Naive thymus-derived CD4-positive, alpha-beta T cell (primary cell): ENCODE data around the gene PSD2. TPM values are rescaled to one million over a fixed set of nuclear protein-coding genes. Genes with fewer than 3 reads are reported as not detected.

Experiments used
- ATAC-seq: fragments of 150-1000 bp; cut with Tn5 transposase; 2 replicates; pipeline ENCODE4 v1.10.0; 2021; ENCODE audit warnings: mild to moderate bottlenecking, moderate library complexity
- CTCF ChIA-PET: fragments of 350-600 bp; sonication (Branson Sonifier 250); formaldehyde crosslinking; loops from one replicate; lab custom pipeline; 2021; ENCODE audit warnings: antibody characterized with exemption; lab: Charles Lee
- POLR2A ChIA-PET: fragments of 350-600 bp; sonication (Branson Sonifier 250); formaldehyde crosslinking; loops from one replicate; lab custom pipeline; 2021; ENCODE audit warnings: antibody characterized with exemption, inconsistent platforms; lab: Charles Lee
- DNase-seq, 9 donors: peaks; one replicate each; pipeline versions ENCODE4 v3.0.0 to v3.0.0-alpha.2; 2020 to 2022; ENCODE audit warnings: mixed read lengths in 1 of 9
- H3K27ac ChIP-seq: one replicate; pipeline ENCODE4 v1.7.0; 2013; ENCODE audit warnings: mild to moderate bottlenecking, low read depth, low read length, moderate library complexity
- H3K27me3 ChIP-seq, 2 donors: one replicate each; pipeline ENCODE4 v1.7.0; 2013; ENCODE audit warnings: low read length in 2 of 2, mild to moderate bottlenecking in 2 of 2, moderate library complexity in 2 of 2; ENCODE audit not compliant: control insufficient read depth in 2 of 2, insufficient read depth in 2 of 2
- H3K36me3 ChIP-seq, 3 experiments: 1 replicate in 2 of 3; 2 replicates in 1 of 3; pipeline ENCODE4 v1.7.0; 2013; ENCODE audit warnings: low read length in 3 of 3, mild to moderate bottlenecking in 3 of 3, moderate library complexity in 1 of 3; ENCODE audit not compliant: insufficient read depth in 3 of 3, control insufficient read depth in 2 of 3
- H3K4me1 ChIP-seq, 2 donors: one replicate each; pipeline ENCODE4 v1.7.0; 2013; ENCODE audit warnings: low read length in 2 of 2, mild to moderate bottlenecking in 2 of 2, moderate library complexity in 1 of 2; ENCODE audit not compliant: control insufficient read depth in 2 of 2, insufficient read depth in 2 of 2
- H3K4me3 ChIP-seq: 2 replicates; pipeline ENCODE4 v1.7.0; 2013; ENCODE audit warnings: mild to moderate bottlenecking, low read length
- H3K9me3 ChIP-seq, 3 experiments: 1 replicate in 2 of 3; 2 replicates in 1 of 3; pipeline ENCODE4 v1.7.0; 2013; ENCODE audit warnings: low read length in 3 of 3; ENCODE audit not compliant: control insufficient read depth in 2 of 3
- H3K27ac Mint-ChIP-seq, 9 donors: one replicate each; pipeline ENCODE4 v1.8.0; 2020 to 2022; ENCODE audit warnings: mixed read lengths in 9 of 9, mild to moderate bottlenecking in 8 of 9, moderate library complexity in 5 of 9, inconsistent platforms in 2 of 9
- H3K27me3 Mint-ChIP-seq, 5 donors: one replicate each; pipeline ENCODE4 v1.8.0; 2021 to 2022; ENCODE audit warnings: mixed read lengths in 5 of 5, mild to moderate bottlenecking in 1 of 5
- H3K36me3 Mint-ChIP-seq, 5 donors: one replicate each; pipeline ENCODE4 v1.8.0; 2020 to 2022; ENCODE audit warnings: mixed read lengths in 5 of 5, mild to moderate bottlenecking in 3 of 5, inconsistent platforms in 1 of 5
- H3K4me1 Mint-ChIP-seq, 7 donors: one replicate each; pipeline ENCODE4 v1.8.0; 2020 to 2022; ENCODE audit warnings: mixed read lengths in 7 of 7, mild to moderate bottlenecking in 3 of 7, inconsistent platforms in 1 of 7
- H3K4me3 Mint-ChIP-seq, 10 donors: one replicate each; pipeline ENCODE4 v1.8.0; 2020 to 2022; ENCODE audit warnings: mild to moderate bottlenecking in 10 of 10, mixed read lengths in 10 of 10, moderate library complexity in 6 of 10, inconsistent platforms in 2 of 10
- H3K9me3 Mint-ChIP-seq, 11 donors: one replicate each; pipeline ENCODE4 v1.8.0; 2020 to 2022; ENCODE audit warnings: mixed read lengths in 11 of 11, mild to moderate bottlenecking in 4 of 11, inconsistent platforms in 1 of 11, moderate library complexity in 1 of 11
- intact Hi-C, 2 donors: fragments of 100-400 bp; cut with micrococcal nuclease; formaldehyde crosslinking; loops; one replicate each; pipeline ENCODE4 v1.15.1; 2023
- polyA plus RNA-seq, 2 donors: library from polyadenylated mRNA; unstranded; fragments of 300-500 nt; fragmentation: Illumina TruSeq; gene quantifications; one replicate each; pipeline ENCODE4 v1.2.3, GENCODE V29; 2021
- total RNA-seq, 6 experiments: library from RNA in 5 of 6; stranded (reverse) in 5 of 6; gene quantifications; 1 replicate in 5 of 6; 2 replicates in 1 of 6; pipeline ENCODE4 v1.2.3 and lab custom pipeline; 2021 to 2026

Gene PSD2
- total and polyA plus RNA-seq, 7 experiments from 2014 or later: 0.05 to 0.42 TPM; not detected in 5

DNA sequence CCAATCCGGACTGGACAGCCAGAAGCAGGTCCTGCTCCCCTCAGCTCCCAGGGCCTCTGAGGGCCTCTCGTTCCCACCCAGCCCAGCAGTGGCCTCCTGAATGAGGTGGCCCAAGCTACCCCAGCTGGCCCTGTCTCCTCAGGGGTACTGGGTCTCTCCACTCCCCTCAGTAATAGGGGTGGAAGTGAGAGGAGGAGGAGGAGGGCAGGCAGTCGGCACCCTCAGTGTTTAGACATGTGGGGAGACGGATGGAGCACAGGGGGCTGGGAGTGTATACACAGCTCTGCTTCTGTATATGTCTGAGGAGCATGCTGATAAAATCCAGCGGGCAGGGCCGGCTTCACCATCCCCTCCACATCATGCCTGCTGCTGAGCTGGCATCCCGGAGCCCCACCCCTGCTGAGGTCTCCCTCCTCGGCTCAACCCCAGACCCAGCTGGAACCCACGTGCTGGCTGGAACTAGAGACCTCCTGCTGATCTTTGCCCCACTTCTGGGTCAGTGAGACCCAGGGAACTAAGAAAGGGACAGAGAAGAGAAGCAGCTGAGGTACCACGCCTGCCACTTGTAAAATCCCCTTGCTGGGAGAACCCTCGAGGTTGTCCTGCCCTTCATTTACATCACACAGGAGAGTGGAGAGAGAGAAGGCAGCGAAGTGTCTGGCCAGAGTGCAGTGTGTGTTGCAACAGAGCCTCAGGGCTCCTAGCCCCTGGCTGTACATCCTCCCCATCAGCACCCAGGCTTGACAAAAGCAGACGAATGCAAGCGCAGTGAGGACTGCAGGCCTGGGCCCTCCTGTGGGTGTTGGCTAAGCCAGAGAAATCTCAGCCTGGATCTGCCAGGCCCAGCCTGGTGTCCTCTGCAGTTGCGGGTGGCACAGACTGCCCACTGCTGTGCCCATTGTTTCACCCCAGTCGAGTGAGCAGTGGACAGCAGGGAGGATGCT is 77.5 kb downstream of the PSD2 start:
- Histone ChIP-seq H3K27ac (no peak overlapping the region), H3K4me1 (no peaks in the 10 kb centered on the region), H3K36me3 (no peaks in the 10 kb centered on the region), H3K9me3 (no peaks in the 10 kb centered on the region), H3K27me3 (no peaks in the 10 kb centered on the region), H3K4me3 (no peak overlapping the region)
- CTCF ChIA-PET: no interaction called here
- intact Hi-C loops: no loop called here
- no peak for DNase-seq
- no peak overlapping the region for H3K4me3 Mint-ChIP-seq
- peaks cover 0 to 8% (median 0%) of the 10 kb centered on the region in 5 donors for H3K36me3 Mint-ChIP-seq
- POLR2A ChIA-PET: no interaction called here
- no peak for ATAC-seq
- H3K9me3 Mint-ChIP-seq: peaks cover 0 to 10% (median 0%) of the 10 kb centered on the region in 11 donors
- H3K27ac Mint-ChIP-seq: no peak overlapping the region
- H3K27me3 Mint-ChIP-seq: peaks cover 3 to 19% (median 13%) of the 10 kb centered on the region in 5 donors
- H3K4me1 Mint-ChIP-seq: peaks cover 0 to 5% (median 0%) of the 10 kb centered on the region in 7 donors

DNA sequence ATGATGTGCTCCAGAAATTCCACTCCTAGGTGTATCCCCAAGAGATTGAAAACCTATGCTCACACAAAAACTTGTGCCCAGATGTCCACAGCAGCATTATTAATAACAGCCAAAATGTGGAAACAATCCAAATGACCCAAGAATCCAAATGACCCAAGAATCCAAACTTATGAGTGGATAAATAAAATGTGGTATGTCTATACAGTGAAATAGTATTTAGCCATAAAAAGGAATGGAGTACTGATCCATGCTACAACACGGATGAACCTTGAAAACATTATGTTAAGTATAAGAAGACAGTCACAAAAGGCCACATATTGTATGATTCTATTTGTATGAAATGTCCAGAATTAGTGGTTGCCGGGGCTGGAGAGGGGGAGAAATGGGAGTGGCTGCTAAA is 80.3 kb downstream of the PSD2 start:
- H3K36me3 ChIP-seq: no peaks in the 10 kb centered on the region
- Mint-ChIP-seq H3K27me3 (peaks cover 3 to 16% (median 13%) of the 10 kb centered on the region in 5 donors), H3K9me3 (peaks cover 0 to 10% (median 0%) of the 10 kb centered on the region in 11 donors), H3K4me1 (peaks cover 0 to 5% (median 0%) of the 10 kb centered on the region in 7 donors), H3K4me3 (no peak overlapping the region), H3K36me3 (peaks cover 0 to 8% (median 0%) of the 10 kb centered on the region in 5 donors), H3K27ac (no peak overlapping the region)
- H3K9me3 ChIP-seq: no peaks in the 10 kb centered on the region
- ATAC-seq (no peak), DNase-seq (no peak)
- ChIA-PET POLR2A (no interaction called here), CTCF (no interaction called here)
- intact Hi-C loops: no loop called here
- no peaks in the 10 kb centered on the region for H3K4me1 ChIP-seq
- H3K27ac ChIP-seq: no peak overlapping the region
- no peaks in the 10 kb centered on the region for H3K27me3 ChIP-seq
- H3K4me3 ChIP-seq: no peak overlapping the region

DNA sequence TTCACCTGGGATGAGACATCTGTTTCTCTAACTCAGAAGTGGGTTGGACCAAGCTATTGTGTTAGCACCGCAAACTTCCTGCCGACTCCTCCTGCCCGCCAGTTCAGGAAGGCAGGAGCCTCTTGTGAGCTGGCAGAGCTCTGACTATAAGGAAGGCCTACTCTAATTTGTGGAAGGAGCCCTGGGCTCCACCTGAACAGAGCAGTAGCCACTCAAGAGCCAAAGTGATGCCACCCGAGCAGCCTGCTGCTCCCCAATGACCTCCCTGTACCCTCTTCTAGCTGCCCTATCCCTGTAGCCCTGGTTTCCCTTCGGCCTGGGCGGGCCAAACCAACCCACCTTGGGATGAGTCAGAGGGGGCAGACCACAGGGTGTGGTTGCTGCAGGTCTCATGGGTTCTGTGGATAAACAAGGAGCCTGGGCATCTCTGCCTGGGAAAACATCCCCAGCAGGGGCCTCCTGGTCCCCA is 81.6 kb downstream of the PSD2 start:
- Histone ChIP-seq H3K27ac (no peak overlapping the region), H3K9me3 (no peaks in the 10 kb centered on the region), H3K27me3 (no peaks in the 10 kb centered on the region), H3K4me1 (no peaks in the 10 kb centered on the region), H3K36me3 (no peaks in the 10 kb centered on the region), H3K4me3 (no peak overlapping the region)
- Mint-ChIP-seq H3K27ac (peak overlapping the region in 1 of 9 donors; percentile 32), H3K4me1 (peaks cover 0 to 5% (median 0%) of the 10 kb centered on the region in 7 donors), H3K9me3 (peaks cover 0 to 10% (median 0%) of the 10 kb centered on the region in 11 donors), H3K36me3 (peaks cover 0 to 8% (median 0%) of the 10 kb centered on the region in 5 donors), H3K27me3 (peaks cover 3 to 16% (median 13%) of the 10 kb centered on the region in 5 donors), H3K4me3 (no peak overlapping the region)
- CTCF ChIA-PET: no interaction called here
- ATAC-seq: no peak
- intact Hi-C loops: no loop called here
- POLR2A ChIA-PET: no interaction called here
- peak in 1 of 9 donors; percentile 7 for DNase-seq

DNA sequence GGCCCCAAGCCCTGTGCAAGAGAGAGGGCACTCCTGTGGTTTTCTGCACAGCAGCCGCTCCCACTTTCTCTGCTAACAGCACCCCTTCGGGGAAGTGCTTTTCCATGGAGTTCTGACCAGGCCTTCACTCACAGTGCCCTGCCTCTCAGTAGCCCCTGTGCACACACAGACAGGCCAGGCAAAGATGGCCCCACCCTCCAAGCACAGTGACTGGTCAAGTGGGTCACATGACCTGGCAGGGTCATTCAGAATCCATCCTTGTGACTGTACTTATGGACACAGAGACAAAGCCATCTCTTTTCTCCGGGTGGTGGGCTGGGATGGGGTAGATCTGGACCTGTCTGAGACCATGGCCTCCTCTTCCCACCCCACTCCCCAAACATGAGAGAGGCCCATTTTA is 82.5 kb downstream of the PSD2 start:
- intact Hi-C loops: no loop called here
- Mint-ChIP-seq H3K4me1 (peaks cover 0 to 5% (median 0%) of the 10 kb centered on the region in 7 donors), H3K27ac (no peak overlapping the region), H3K27me3 (peaks cover 3 to 14% (median 10%) of the 10 kb centered on the region in 5 donors), H3K9me3 (peaks cover 0 to 10% (median 0%) of the 10 kb centered on the region in 11 donors), H3K36me3 (peaks cover 0 to 8% (median 0%) of the 10 kb centered on the region in 5 donors), H3K4me3 (no peak overlapping the region)
- H3K27ac ChIP-seq: no peak overlapping the region
- POLR2A ChIA-PET: no interaction called here
- H3K36me3 ChIP-seq: no peaks in the 10 kb centered on the region
- H3K9me3 ChIP-seq: no peaks in the 10 kb centered on the region
- no peak for DNase-seq
- no peak for ATAC-seq
- H3K4me3 ChIP-seq: no peak overlapping the region
- no peaks in the 10 kb centered on the region for H3K4me1 ChIP-seq
- CTCF ChIA-PET: no interaction called here
- H3K27me3 ChIP-seq: no peaks in the 10 kb centered on the region

DNA sequence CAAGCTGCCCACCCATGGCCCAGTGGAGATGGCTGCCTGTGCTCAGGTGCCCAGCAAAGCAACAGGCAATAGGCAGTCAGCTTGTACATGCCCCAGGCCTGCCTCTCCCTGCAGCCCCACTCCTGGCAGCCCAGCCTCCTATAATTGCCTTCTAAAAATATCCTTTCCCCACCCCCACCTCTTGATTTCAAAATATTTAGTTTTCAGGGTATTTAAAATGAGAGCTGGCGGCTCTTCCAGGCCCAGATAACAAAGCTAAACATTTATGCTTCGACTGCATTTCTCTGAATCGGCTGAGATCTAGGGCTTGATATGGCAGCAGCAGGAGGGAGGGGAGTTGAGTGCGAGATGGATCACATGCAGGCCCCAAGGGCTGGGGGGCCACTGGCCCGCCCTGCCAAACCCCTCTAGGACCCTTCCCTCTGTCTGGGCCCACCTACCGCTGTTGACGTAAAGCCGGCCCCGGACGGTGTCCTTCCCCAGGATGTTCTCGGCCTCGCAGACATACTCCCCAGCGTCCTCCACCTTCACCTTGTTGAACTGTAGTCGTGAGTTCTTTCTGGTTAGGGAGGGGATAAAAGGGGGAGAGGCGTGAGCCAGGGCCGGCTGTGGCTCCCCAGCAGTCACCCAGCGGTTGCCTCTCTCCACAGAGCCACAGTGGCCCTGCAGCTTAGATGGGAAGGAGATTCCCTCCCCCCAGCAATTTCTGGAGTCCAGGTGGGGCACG is 85.0 kb downstream of the PSD2 start:
- H3K27ac ChIP-seq: no peak overlapping the region
- intact Hi-C loops: no loop called here

DNA sequence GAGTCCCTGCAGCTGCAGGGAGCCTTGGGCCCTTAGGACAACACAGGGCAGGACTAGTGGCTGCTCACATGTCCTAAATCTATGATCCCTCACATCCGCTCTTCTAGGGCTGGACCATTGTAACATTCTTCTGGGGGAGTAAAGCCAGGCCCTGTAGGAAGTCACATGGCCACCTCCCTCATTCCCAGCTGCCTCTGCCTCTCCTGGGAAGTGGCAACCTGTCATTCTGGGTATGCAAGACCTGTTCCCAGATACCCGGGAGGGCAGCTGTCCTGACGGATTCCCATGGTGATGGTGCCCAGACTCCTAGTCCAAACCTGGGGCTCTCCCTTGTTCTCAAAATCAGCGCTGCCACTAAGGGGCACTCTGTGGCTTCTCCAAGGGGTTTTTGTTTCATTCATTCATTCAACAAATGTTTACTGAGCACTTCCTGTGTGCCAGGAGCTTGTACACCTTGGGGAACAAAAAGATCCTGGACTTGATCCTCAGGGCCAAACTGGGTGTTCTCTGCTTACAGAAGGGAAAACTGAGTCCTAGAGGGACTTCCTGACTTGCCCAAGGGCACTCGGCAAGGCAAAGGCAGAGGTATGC is 85.6 kb downstream of the PSD2 start:
- POLR2A ChIA-PET: no interaction called here

More for the DNA sequence above, 85.0 kb downstream of the PSD2 start:
- no peak for DNase-seq
- Histone ChIP-seq H3K4me3 (no peak overlapping the region), H3K27me3 (no peaks in the 10 kb centered on the region), H3K9me3 (no peaks in the 10 kb centered on the region), H3K36me3 (no peaks in the 10 kb centered on the region), H3K4me1 (no peaks in the 10 kb centered on the region)
- Mint-ChIP-seq H3K9me3 (peaks cover 0 to 7% (median 0%) of the 10 kb centered on the region in 11 donors), H3K27ac (no peak overlapping the region), H3K4me3 (no peak overlapping the region), H3K36me3 (peaks cover 0 to 6% (median 0%) of the 10 kb centered on the region in 5 donors), H3K4me1 (peaks cover 0 to 5% (median 0%) of the 10 kb centered on the region in 7 donors), H3K27me3 (peaks cover 0 to 12% (median 6%) of the 10 kb centered on the region in 5 donors)
- CTCF ChIA-PET: no interaction called here
- POLR2A ChIA-PET: no interaction called here
- ATAC-seq: no peak

More for the DNA sequence above, 85.6 kb downstream of the PSD2 start:
- Histone ChIP-seq H3K4me3 (no peak overlapping the region), H3K27ac (no peak overlapping the region), H3K9me3 (no peaks in the 10 kb centered on the region), H3K27me3 (no peaks in the 10 kb centered on the region), H3K4me1 (no peaks in the 10 kb centered on the region), H3K36me3 (no peaks in the 10 kb centered on the region)
- CTCF ChIA-PET: no interaction called here
- no peaks in the 10 kb centered on the region for H3K36me3 Mint-ChIP-seq
- peaks cover 0 to 5% (median 0%) of the 10 kb centered on the region in 7 donors for H3K4me1 Mint-ChIP-seq
- H3K9me3 Mint-ChIP-seq: peaks cover 0 to under 1% (median 0%) of the 10 kb centered on the region in 11 donors
- no peak overlapping the region for H3K27ac Mint-ChIP-seq
- intact Hi-C loops: no loop called here
- ATAC-seq: no peak
- peaks cover 0 to 9% (median 2%) of the 10 kb centered on the region in 5 donors for H3K27me3 Mint-ChIP-seq
- DNase-seq: no peak
- H3K4me3 Mint-ChIP-seq: no peak overlapping the region
